SH-SY5Y (cell line): Measurements from ENCODE around the gene CNPY2.

Source experiments
- GATA2 ChIP-seq: IDR thresholded peaks from 2 replicates; pipeline ENCODE4 v1.6.1; 2011; ENCODE audit warnings: mild to moderate bottlenecking, low read depth, low read length
- GATA3 ChIP-seq: IDR thresholded peaks from 2 replicates; pipeline ENCODE4 v1.6.1; 2011; ENCODE audit warnings: low read depth, mild to moderate bottlenecking, low read length, moderate library complexity

The CNPY2 gene

GRCh38 chr12:56315622-56316473 is at the start of gene CNPY2:
Gene CNPY2, minus strand, starts transcription at chr12:56315988. Its CDS starts 771 bp downstream, at chr12:56315217.
- TF ChIP-seq GATA2 (no peak), GATA3 (no peak)

GRCh38 chr12:56362130-56363059 is 46.6 kb upstream of the CNPY2 start, which contains the start of gene APOF:
Gene APOF, minus strand, starts transcription at chr12:56362857. Its CDS starts 112 bp downstream, at chr12:56362745.
- no peak for TF ChIP-seq GATA3
- no peak for TF ChIP-seq GATA2

DNA sequence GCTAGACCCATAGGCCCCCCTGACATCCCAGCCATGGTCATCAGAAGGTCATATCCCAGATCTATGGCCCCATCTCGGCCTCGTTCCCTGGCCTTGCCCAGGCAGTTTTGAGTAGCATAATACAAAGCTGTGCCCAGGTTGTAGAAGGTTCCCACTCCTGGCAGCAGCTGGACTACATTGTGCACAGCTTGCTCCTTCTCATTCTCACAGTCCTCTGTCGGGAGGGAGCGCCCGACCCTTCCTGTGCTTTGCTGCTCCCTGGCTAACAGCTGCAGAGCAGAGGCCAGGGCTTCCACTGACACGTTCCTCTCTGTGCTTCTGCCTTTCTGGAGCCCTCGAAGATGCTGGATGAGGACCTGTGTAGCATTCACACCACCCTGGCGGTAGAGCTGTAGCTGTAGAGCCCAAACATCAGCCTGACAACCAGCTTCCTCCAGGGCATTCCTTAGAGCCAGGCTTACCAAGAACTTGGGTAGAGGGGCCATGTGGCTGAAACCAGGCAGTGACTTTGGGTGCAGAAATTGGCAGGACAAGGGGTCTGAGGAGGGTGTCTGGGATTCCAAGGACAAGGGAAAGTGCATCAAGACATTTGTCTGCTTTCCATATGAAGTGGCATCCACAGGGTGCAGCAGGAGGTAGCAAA is 45.8 kb upstream of the CNPY2 start:
- TF ChIP-seq GATA3 (no peak), GATA2 (no peak)

DNA sequence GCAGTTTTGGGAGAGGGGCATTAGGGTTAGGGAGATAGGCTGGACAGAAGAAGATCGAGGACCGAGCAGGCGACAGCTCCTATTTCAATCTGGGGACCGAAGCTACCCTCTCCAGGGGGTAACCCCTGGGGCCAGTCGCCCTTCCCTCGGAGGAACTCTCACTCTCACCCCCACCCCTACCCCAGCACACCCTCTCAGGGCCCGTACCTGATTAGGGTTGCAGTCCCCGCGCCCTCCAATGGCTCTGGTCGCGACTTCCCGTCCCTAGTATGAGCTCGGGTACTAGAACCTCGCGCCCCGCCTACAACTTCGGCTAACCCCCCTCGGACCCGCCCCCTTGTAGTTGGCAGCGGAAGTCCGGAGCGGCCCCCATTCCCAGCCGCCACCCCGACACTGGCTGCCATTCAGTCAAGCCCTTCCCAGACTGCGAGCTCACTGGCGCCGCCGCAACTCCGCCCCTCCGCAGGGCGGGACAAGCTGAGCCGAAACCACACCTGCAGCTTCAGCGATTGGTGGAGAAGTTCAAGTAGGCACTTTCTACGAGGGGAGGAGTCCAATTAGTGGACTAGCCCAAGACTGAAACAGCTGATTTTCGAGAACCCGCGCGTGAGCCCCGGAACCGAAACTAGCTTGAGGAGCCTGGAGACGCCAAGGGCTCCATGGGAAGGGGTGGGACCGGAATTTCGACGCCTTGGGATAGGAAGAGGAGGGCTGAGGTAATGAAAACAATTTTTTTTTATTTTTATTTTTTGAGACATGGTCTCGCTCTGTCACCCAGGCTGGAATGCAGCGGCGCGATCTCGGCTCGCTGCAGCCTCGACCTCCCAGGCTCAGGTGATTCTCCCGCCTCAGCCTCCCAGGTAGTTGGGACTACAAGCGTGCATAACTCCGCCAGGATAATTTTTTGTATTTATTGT is 44.3 kb upstream of the CNPY2 start, which contains the start of gene STAT2:
Gene STAT2, minus strand, starts transcription at position 257 of the 917 bp plus-strand sequence. CDS start 3,536 bp downstream, outside the sequence.
- TF ChIP-seq GATA3 (no peak), GATA2 (no peak)

DNA sequence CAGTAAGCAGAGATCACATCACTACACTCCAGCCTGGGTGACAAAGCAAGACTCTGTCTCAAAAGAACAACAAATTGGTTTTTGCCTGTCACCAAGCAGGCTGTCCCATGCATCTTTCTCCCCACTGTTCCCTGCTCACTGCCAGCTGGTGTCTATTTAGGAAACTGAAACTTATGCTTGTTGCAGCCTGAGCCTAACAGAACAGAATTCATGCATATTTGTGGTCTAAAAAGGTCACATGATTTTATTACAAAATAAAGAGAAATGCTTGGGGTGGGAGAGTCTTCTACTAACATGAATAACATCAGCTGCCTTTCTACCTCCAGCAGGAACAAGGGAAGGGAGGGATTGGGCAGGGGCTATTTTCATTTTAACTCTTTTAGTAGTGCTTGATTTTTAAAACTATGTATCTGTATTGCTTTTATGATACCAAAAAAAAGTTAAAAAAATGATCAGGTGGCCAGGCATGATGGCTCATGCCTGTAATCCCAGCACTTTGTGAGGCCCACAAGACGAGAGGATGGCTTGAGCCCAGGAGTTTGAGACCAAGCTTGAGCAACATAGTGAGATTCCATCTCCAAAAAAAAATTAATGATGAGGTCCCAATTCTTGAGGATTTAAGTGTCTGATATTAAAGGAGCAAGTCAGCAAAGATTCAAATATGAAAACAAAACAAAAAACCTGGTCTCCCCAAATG is 43.2 kb upstream of the CNPY2 start:
- TF ChIP-seq GATA3 (no peak), GATA2 (no peak)

GRCh38 chr12:56351325-56351724 is 35.5 kb upstream of the CNPY2 start:
- TF ChIP-seq GATA2 (no peak), GATA3 (no peak)

DNA sequence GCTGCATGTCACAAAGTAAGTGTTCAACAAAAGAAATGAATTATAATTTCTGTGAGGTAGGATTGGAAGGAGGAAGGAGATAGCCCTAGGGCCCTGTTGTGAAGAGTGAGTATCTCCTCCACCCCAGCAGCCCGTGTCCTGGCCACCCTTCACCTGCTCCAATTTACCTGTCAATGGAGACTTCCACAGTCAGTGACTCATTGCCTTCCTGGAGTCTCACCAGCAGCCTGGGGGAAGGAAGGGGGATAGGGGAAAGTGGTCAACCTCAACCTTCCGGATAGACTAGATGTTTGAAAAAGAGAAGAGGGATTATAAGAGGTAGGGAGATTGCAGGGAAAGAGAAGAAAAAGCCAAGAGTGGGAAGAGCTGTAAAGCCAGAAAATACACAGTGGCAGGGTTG is 34.9 kb upstream of the CNPY2 start:
- no peak for TF ChIP-seq GATA2
- TF ChIP-seq GATA3 = no peak

- no peak for TF ChIP-seq GATA3
- no peak for TF ChIP-seq GATA2
Observed at GRCh38 chr12:56348776-56349175, 33.0 kb upstream of the CNPY2 start.

DNA sequence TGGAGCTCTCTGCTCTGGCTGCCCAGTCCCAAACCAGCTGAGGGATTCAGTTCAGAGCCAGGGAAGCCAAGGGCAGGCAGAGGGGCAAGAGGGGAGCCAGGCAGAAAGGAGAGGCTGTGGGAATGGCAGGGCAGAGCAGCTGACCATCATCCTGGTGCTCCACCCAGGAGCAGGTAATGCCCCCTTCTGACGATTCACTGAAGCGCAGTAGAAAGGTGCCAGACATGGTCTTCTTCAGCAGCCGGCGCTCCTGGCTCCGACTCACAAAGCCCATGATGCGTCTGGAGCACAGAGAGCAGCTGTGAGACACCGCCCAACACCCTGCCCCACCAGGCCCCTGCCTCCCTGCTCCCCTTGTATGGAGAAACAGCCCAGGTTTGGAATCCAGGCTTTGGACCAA is 30.9 kb upstream of the CNPY2 start:
- TF ChIP-seq GATA2 = no peak

DNA sequence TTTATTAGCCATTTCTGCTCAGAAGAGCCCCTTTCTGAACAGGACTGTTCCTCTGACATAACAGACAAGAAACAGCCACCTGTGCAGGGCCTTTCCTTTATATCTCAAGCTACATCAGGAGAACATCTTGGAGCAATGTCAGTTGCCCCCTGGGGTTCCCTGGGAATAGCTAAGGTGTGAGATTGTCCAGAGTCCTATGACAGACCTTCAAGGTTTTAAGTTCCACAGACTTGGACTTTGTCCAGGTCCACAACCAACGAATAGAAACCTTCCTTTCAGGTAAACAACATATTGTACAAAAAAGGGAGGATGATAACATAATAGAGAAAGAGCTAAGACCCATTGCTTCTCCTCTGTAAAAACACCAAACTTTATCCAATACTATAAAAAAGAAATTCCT is 25.8 kb upstream of the CNPY2 start:
- TF ChIP-seq GATA3 = no peak
- no peak for TF ChIP-seq GATA2

DNA sequence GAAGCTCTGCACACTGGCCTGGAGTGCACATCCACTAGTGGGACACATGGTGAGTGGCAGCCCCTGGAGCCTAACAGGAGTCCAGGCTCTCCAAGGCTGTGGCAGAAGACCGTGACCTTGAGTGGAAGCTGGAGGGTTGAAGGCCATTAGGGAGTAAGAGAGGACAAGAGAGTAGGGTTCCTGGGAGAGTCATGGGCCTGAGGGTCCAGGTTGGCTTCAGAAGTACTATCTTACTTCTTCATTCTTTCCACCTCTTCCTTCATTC is 23.3 kb upstream of the CNPY2 start:
- TF ChIP-seq GATA2 (no peak), GATA3 (no peak)

DNA sequence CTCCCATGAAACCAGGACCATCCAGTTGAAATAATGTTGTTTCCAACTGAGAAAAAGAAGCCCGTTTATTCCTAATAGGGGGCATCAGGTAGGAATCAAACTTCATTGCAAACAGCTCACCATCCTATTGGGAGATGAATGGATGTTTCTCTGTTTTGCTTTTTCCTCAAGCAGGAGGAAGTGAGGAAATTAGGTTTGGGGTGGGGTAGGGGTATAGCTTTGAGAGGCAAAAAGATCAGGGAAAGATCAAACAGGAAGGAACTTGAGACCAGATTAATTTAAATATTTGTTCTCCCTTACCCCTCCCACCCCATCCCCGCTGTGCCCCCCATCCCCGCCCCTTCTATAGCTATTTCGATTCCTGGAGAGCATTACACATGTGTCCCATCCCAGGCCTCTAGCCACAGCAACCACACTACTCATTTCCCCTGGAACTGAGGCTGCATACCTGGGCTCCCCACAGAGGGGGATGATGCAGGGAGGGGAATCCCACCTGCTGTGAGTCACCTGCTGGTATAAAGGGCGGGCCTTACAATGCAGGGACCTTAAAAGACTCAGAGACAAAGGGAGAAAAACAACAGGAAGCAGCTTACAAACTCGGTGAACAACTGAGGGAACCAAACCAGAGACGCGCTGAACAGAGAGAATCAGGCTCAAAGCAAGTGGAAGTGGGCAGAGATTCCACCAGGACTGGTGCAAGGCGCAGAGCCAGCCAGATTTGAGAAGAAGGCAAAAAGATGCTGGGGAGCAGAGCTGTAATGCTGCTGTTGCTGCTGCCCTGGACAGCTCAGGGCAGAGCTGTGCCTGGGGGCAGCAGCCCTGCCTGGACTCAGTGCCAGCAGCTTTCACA is 22.7 kb upstream of the CNPY2 start, which contains the start of gene IL23A:
Gene IL23A, plus strand, starts transcription at position 577 of the 850 bp plus-strand sequence. Its CDS starts 161 bp downstream, at position 738.
- no peak for TF ChIP-seq GATA2
- no peak for TF ChIP-seq GATA3
